GM19372 (cell line): ENCODE results near the gene BAIAP2.

Experiments
- ATAC-seq: cut with Tn5 transposase; IDR thresholded peaks from one replicate; pipeline ENCODE4 v1.9.1; 2021; ENCODE audit warnings: mild to moderate bottlenecking, low read depth, moderate library complexity; ENCODE audit not compliant: unreplicated experiment

Gene BAIAP2

GRCh38 chr17:81165246-81166032 is 130.5 kb downstream of the BAIAP2 start, which contains the start of gene PVALEF:
PVALEF (plus strand) TSS chr17:81165507; CDS start chr17:81181227, 15,720 bp downstream.
- ATAC-seq, result no peak

- ATAC-seq, result no peak
Observed at GRCh38 chr17:81166033-81166492, 131.1 kb downstream of the BAIAP2 start, which contains the start of gene AATK. AATK (minus strand) TSS chr17:81166221; CDS start chr17:81165992, 229 bp downstream.
